CD8-positive, alpha-beta memory T cell (primary cell): Measurements from ENCODE around the gene ORAI1. TPM values are rescaled to one million over a fixed set of nuclear protein-coding genes. Genes with fewer than 3 reads are reported as not detected.
"Not testable (repeated sequence)": the region's sequence is repeated elsewhere in the genome, so short reads cannot be mapped to it uniquely, and the experiment has no call there.

Experiments
- CTCF ChIA-PET: fragments of 350-600 bp; sonication (Branson Sonifier 250); formaldehyde crosslinking; loops from one replicate; lab custom pipeline; 2021; ENCODE audit warnings: antibody characterized with exemption; lab: Charles Lee
- POLR2A ChIA-PET: fragments of 350-600 bp; sonication (Branson Sonifier 250); formaldehyde crosslinking; loops from one replicate; lab custom pipeline; 2021; ENCODE audit warnings: antibody characterized with exemption; lab: Charles Lee
- DNase-seq, 5 donors: peaks; one replicate each; pipeline versions ENCODE4 v3.0.0 to v3.0.0-alpha.2; 2020 to 2022; ENCODE audit warnings: mixed read lengths in 1 of 5
- H3K27ac ChIP-seq: one replicate; pipeline ENCODE4 v1.7.0; 2013; ENCODE audit warnings: low read depth, mild to moderate bottlenecking, low read length, moderate library complexity
- H3K27me3 ChIP-seq: 2 replicates; pipeline ENCODE4 v1.7.0; 2013; ENCODE audit warnings: low read length, mild to moderate bottlenecking; ENCODE audit not compliant: insufficient read depth, poor library complexity, severe bottlenecking
- H3K36me3 ChIP-seq: 2 replicates; pipeline ENCODE4 v1.7.0; 2013; ENCODE audit warnings: mild to moderate bottlenecking, low read length, moderate library complexity; ENCODE audit not compliant: insufficient read depth
- H3K4me1 ChIP-seq: 2 replicates; pipeline ENCODE4 v1.7.0; 2013; ENCODE audit warnings: mild to moderate bottlenecking, low read length, moderate library complexity; ENCODE audit not compliant: insufficient read depth
- H3K4me3 ChIP-seq: 2 replicates; pipeline ENCODE4 v1.7.0; 2013; ENCODE audit warnings: mild to moderate bottlenecking, low read length
- H3K9me3 ChIP-seq: 2 replicates; pipeline ENCODE4 v1.7.0; 2013; ENCODE audit warnings: mild to moderate bottlenecking, low read length
- H3K27ac Mint-ChIP-seq, 8 donors: one replicate each; pipeline ENCODE4 v1.8.0; 2020 to 2021; ENCODE audit warnings: mixed read lengths in 8 of 8, mild to moderate bottlenecking in 6 of 8, inconsistent platforms in 3 of 8, moderate library complexity in 3 of 8
- H3K27me3 Mint-ChIP-seq, 2 donors: one replicate each; pipeline ENCODE4 v1.8.0; 2020 to 2021; ENCODE audit warnings: mixed read lengths in 2 of 2, mild to moderate bottlenecking in 1 of 2, moderate library complexity in 1 of 2
- H3K36me3 Mint-ChIP-seq, 3 donors: one replicate each; pipeline ENCODE4 v1.8.0; 2020 to 2021; ENCODE audit warnings: mixed read lengths in 3 of 3, inconsistent platforms in 1 of 3, mild to moderate bottlenecking in 1 of 3
- H3K4me1 Mint-ChIP-seq, 3 donors: one replicate each; pipeline ENCODE4 v1.8.0; 2020 to 2021; ENCODE audit warnings: mixed read lengths in 3 of 3, inconsistent platforms in 1 of 3, mild to moderate bottlenecking in 1 of 3
- H3K4me3 Mint-ChIP-seq, 7 donors: one replicate each; pipeline ENCODE4 v1.8.0; 2020 to 2021; ENCODE audit warnings: mixed read lengths in 7 of 7, mild to moderate bottlenecking in 6 of 7, moderate library complexity in 4 of 7, inconsistent platforms in 2 of 7
- H3K9me3 Mint-ChIP-seq, 5 donors: one replicate each; pipeline ENCODE4 v1.8.0; 2020 to 2022; ENCODE audit warnings: mixed read lengths in 5 of 5, mild to moderate bottlenecking in 3 of 5, moderate library complexity in 2 of 5, inconsistent platforms in 1 of 5
- polyA plus RNA-seq: library from polyadenylated mRNA; unstranded; fragments of 300-500 nt; fragmentation: Illumina TruSeq; gene quantifications from one replicate; pipeline ENCODE4 v1.2.3, GENCODE V29; 2021
- total RNA-seq, 2 experiments: library from RNA; stranded (reverse); gene quantifications; one replicate each; pipeline ENCODE4 v1.2.3, GENCODE V29; 2021

Gene ORAI1
- total and polyA plus RNA-seq, 3 experiments from 2014 or later = 61.9 to 237 (median 64.7) TPM

DNA sequence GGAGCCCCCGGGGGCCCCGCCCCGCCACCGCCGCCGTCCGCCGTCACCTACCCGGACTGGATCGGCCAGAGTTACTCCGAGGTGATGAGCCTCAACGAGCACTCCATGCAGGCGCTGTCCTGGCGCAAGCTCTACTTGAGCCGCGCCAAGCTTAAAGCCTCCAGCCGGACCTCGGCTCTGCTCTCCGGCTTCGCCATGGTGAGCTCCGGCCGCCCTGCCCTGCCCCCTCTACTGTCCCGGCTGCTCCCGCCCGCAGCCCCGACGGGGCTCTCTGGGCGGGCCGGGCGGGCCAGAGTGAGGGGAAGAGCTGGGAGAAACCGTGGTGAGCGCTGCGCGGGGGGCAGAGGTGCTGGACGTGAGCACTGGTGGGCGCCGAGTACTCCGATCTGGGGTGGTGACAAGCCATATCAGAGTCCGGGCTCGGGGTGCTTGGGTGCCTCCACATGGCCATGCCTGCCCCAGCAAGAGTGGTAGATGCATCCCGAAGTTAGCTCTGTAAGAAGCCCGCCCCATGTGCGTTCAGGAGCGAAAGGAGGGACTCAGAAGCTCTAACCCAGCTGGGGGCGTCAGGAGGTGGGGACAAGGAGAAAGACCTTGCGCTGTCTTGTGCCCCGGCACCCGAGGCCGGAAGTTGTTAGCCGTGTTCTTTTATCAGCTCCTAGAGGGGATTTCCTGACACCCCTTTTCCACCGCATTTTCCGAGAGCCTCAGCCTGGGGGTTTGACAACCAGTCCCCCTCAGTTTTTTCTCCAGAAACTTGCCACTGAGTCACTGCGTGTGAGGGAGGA lies 717 bp downstream of the ORAI1 start:
- peak overlapping the region; percentile 95 for H3K4me3 ChIP-seq
- peak overlapping the region; percentile 95 for H3K27ac ChIP-seq
- H3K4me3 Mint-ChIP-seq = peak overlapping the region; percentile 95 to 100 (median 97)
- peaks cover 0 to 32% (median 2%) of the 10 kb centered on the region in 3 donors for H3K36me3 Mint-ChIP-seq
- peaks cover 5% of the 10 kb centered on the region for H3K36me3 ChIP-seq
- peak; percentile 79 to 94 (median 87) for DNase-seq
- H3K4me1 Mint-ChIP-seq = peaks cover 49 to 63% (median 51%) of the 10 kb centered on the region in 3 donors
- no peaks in the 10 kb centered on the region for H3K27me3 ChIP-seq
- CTCF ChIA-PET = interaction anchor here (0.6 to 11.2 kb wide), 28 partner anchors 8 to 185 kb away, joined by 3 to 150 read pairs (median 4); partner anchors contain the start of genes KDM2B, MORN3 and TMEM120B
- peak overlapping the region; percentile 98 to 99 (median 98) for H3K27ac Mint-ChIP-seq
- peaks cover 0 to 3% of the 10 kb centered on the region in 2 donors for H3K27me3 Mint-ChIP-seq
- H3K9me3 ChIP-seq = no peaks in the 10 kb centered on the region
- peaks cover 55% of the 10 kb centered on the region for H3K4me1 ChIP-seq
- POLR2A ChIA-PET = interaction anchor here (0.5 to 3.0 kb wide), 25 partner anchors 10 to 177 kb away, joined by 3 to 54 read pairs (median 5); partner anchors contain the start of genes SETD1B and TMEM120B
- H3K9me3 Mint-ChIP-seq = no peaks in the 10 kb centered on the region

GRCh38 chr12:121628037-121628436 lies 1.7 kb downstream of the ORAI1 start:
- POLR2A ChIA-PET = interaction anchor here (0.5 to 3.0 kb wide), 10 partner anchors 9 to 128 kb away, joined by 3 to 35 read pairs (median 16); no protein-coding TSS in a partner anchor
- CTCF ChIA-PET = interaction anchor here (0.8 to 11.2 kb wide), 13 partner anchors 9 to 128 kb away, joined by 3 to 150 read pairs (median 16); partner anchors contain the start of genes KDM2B and MORN3
- no peaks in the 10 kb centered on the region for H3K9me3 ChIP-seq
- no peaks in the 10 kb centered on the region for H3K27me3 ChIP-seq
- Mint-ChIP-seq H3K27ac (peak overlapping the region; percentile 98 to 99 (median 98)), H3K9me3 (no peaks in the 10 kb centered on the region), H3K4me1 (peaks cover 59 to 73% (median 61%) of the 10 kb centered on the region in 3 donors), H3K4me3 (peak overlapping the region; percentile 95 to 100 (median 97)), H3K27me3 (peaks cover 0 to 3% of the 10 kb centered on the region in 2 donors), H3K36me3 (peaks cover 0 to 40% (median 2%) of the 10 kb centered on the region in 3 donors)
- H3K27ac ChIP-seq = peak overlapping the region; percentile 95
- H3K36me3 ChIP-seq = peaks cover 8% of the 10 kb centered on the region
- H3K4me1 ChIP-seq = peaks cover 65% of the 10 kb centered on the region
- H3K4me3 ChIP-seq = peak overlapping the region; percentile 95
- DNase-seq = no peak

DNA sequence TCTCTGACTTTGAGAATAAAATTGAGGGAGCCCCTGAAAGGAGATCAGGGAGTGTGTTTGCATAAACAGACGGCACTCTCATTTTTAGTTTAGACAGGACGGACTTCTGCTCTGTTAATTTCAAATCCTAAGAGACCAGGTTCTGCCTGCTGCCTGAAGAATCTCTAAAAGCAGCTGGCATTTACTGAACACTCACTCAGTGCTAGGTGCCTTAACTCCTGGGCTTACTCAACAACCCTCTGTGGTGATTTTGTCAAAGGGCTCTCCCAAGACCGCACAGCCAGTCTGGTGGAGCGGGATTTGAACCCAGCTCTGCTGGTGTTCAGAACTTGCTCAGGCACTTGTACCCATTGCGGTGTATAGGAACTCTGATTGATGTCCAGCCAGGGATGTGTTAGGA lies 2.2 kb downstream of the ORAI1 start:
- Histone ChIP-seq H3K9me3 (no peaks in the 10 kb centered on the region), H3K27ac (peak overlapping the region; percentile 95), H3K36me3 (peaks cover 8% of the 10 kb centered on the region), H3K4me1 (peaks cover 68% of the 10 kb centered on the region), H3K4me3 (peak overlapping the region; percentile 95), H3K27me3 (no peaks in the 10 kb centered on the region)
- ChIA-PET POLR2A (interaction anchor here (0.8 to 3.0 kb wide), 5 partner anchors 29 to 71 kb away, joined by 4 to 32 read pairs (median 5); no protein-coding TSS in a partner anchor), CTCF (interaction anchor here (1.0 to 11.2 kb wide), 8 partner anchors 9 to 129 kb away, joined by 4 to 150 read pairs (median 53); partner anchors contain the start of genes KDM2B and MORN3)
- Mint-ChIP-seq H3K27me3 (peaks cover 0 to 3% of the 10 kb centered on the region in 2 donors), H3K36me3 (peaks cover 0 to 44% (median 2%) of the 10 kb centered on the region in 3 donors), H3K4me3 (peak overlapping the region; percentile 95 to 100 (median 97)), H3K27ac (peak overlapping the region; percentile 98 to 99 (median 98)), H3K9me3 (no peaks in the 10 kb centered on the region), H3K4me1 (peaks cover 61 to 75% (median 66%) of the 10 kb centered on the region in 3 donors)
- no peak for DNase-seq

DNA sequence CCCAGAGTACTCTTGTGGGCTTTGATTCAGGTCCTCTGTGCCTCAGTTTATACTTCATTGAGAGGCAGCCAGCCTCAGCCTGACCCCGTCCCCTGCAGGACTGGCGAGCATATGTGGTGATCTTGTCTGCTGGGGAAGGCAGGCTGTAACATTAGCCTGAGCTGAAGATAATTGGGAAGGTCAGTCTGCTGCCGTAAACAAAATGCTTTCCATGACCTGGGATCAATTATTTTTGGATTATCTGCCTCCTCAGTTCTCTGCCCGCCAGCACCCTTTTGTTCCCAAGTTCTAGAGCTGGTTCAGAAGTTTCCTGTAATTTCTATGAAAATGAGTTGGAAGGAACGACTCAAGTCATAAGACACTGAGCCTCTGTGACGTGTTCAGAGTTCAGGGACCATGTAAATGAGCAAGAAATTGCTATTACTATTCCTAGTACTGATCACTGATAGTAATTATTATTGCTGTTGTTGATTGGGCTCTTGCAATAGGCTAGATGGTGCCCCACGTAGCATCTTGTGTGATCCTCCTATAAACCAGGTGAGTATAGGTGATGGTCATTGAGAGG lies 4.5 kb downstream of the ORAI1 start:
- Mint-ChIP-seq H3K9me3 (no peaks in the 10 kb centered on the region), H3K36me3 (peaks cover 0 to 50% (median 2%) of the 10 kb centered on the region in 3 donors), H3K27me3 (peaks cover 0 to 3% of the 10 kb centered on the region in 2 donors), H3K27ac (peak overlapping the region; percentile 39 to 99 (median 86)), H3K4me3 (peak overlapping the region; percentile 59 to 97 (median 67)), H3K4me1 (peaks cover 61 to 75% (median 66%) of the 10 kb centered on the region in 3 donors)
- no peak overlapping the region for H3K4me3 ChIP-seq
- H3K36me3 ChIP-seq = peaks cover 8% of the 10 kb centered on the region
- H3K27me3 ChIP-seq = no peaks in the 10 kb centered on the region
- no peak for DNase-seq
- H3K4me1 ChIP-seq = peaks cover 71% of the 10 kb centered on the region
- H3K9me3 ChIP-seq = no peaks in the 10 kb centered on the region
- CTCF ChIA-PET = interaction anchor here (1.5 to 11.2 kb wide), 3 partner anchors 37 to 131 kb away, joined by 4 to 150 read pairs (median 7); no protein-coding TSS in a partner anchor
- no peak overlapping the region for H3K27ac ChIP-seq
- POLR2A ChIA-PET = interaction anchor here (0.6 to 1.5 kb wide), 2 partner anchors 37 to 38 kb away, joined by 4 to 5 read pairs; no protein-coding TSS in a partner anchor

DNA sequence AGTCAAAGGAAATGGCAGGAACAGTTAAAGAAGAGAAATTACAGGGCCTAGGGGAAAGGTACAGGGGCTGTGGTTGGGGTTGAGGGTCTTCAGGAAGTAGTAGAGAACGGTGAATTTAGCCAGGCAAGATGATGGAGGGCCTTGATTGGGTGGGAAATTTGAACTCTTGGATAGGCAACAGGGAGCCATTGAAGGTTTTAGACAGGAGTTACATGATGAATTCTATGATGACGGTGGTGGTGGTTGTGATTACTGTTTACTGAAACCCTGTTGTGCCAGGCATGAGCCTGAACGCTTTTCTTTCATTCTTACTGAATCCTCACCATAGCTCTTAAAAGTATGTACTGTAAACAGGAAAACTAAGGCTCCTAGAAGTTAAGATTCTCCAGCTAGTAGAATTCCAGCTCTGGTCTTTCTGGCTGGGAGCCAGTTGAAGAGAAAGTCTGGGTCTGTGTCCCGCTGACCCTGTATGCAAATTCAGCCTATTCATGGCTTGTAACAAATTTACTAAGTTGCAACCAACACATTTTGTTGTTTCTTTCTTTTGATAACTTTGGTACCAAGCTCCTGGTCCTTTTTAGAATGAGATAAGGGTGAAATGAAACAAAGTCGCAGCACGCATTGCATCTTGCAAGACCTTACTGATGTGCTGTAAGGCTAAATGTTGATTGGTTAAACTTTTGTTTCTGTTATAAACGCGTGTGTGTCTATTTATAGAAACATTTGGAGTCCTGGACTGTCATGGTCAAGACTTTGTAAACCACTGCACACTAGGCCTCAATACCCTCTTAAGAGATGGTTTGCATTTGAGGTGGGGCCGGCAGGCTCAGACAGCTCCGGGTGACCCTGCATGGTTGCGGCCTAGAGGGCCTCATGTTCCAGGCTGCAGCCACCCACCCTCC lies 6.0 kb downstream of the ORAI1 start:
- no peaks in the 10 kb centered on the region for H3K27me3 ChIP-seq
- CTCF ChIA-PET = interaction anchor here (0.5 to 11.2 kb wide), 4 partner anchors 19 to 180 kb away, joined by 3 to 150 read pairs (median 4); no protein-coding TSS in a partner anchor
- peaks cover 67 to 83% (median 78%) of the 10 kb centered on the region in 3 donors for H3K4me1 Mint-ChIP-seq
- peaks cover 0 to 3% of the 10 kb centered on the region in 2 donors for H3K27me3 Mint-ChIP-seq
- no peaks in the 10 kb centered on the region for H3K9me3 Mint-ChIP-seq
- no peak overlapping the region for H3K4me3 ChIP-seq
- DNase-seq = no peak
- peak overlapping the region; percentile 19 to 97 (median 72) for H3K4me3 Mint-ChIP-seq
- peaks cover 0 to 52% (median 2%) of the 10 kb centered on the region in 3 donors for H3K36me3 Mint-ChIP-seq
- peaks cover 8% of the 10 kb centered on the region for H3K36me3 ChIP-seq
- H3K27ac Mint-ChIP-seq = peak overlapping the region; percentile 85 to 99 (median 90)
- POLR2A ChIA-PET = no interaction called here
- H3K9me3 ChIP-seq = no peaks in the 10 kb centered on the region
- H3K4me1 ChIP-seq = peaks cover 83% of the 10 kb centered on the region
- no peak overlapping the region for H3K27ac ChIP-seq

GRCh38 chr12:121633833-121634196 lies 7.5 kb downstream of the ORAI1 start:
- H3K4me3 ChIP-seq, H3K9me3 Mint-ChIP-seq, POLR2A ChIA-PET, H3K9me3 ChIP-seq, H3K4me3 Mint-ChIP-seq, H3K36me3 ChIP-seq, DNase-seq, H3K27me3 Mint-ChIP-seq, H3K27ac Mint-ChIP-seq, H3K27ac ChIP-seq, H3K27me3 ChIP-seq: not testable (repeated sequence)
- peaks cover 69 to 84% (median 82%) of the 10 kb centered on the region in 3 donors for H3K4me1 Mint-ChIP-seq
- peaks cover 87% of the 10 kb centered on the region for H3K4me1 ChIP-seq
- CTCF ChIA-PET = interaction anchor here (2.1 kb wide), 1 partner anchor 35 kb away, joined by 6 read pairs; no protein-coding TSS in a partner anchor
- H3K36me3 Mint-ChIP-seq = peaks cover 0 to 41% (median 0%) of the 10 kb centered on the region in 3 donors
